ENCODE measurements around the gene MPZL1. TPM values are rescaled to one million over a fixed set of nuclear protein-coding genes. Genes with fewer than 3 reads are reported as not detected.

MPZL1 gene
- total and polyA plus RNA-seq, 5 donors: 20.4 to 73.7 (median 58.5) TPM

- Histone ChIP-seq H3K9me3 (ENCODE audit: control insufficient read depth, low read length) (no peaks in the 10 kb centered on the region), H3K27ac (ENCODE audit: low read length) (no peak overlapping the region), H3K27me3 (ENCODE audit: control insufficient read depth, insufficient read depth) (no peaks in the 10 kb centered on the region), H3K4me1 (ENCODE audit: control insufficient read depth, insufficient read depth, low read length) (no peaks in the 10 kb centered on the region), H3K4me3 (ENCODE audit: low read length) (no peak overlapping the region)
- DNase-seq (no peak), ATAC-seq (no peak)
- intact Hi-C loops (cut with DNase I): no loop called here
- WGBS: 87% methylated on average over 5 of the region's 5 CpGs
Observed at GRCh38 chr1:167832693-167833092, 110.9 kb downstream of the MPZL1 start.

- intact Hi-C loops (cut with DNase I): no loop called here
- ATAC-seq: no peak
Observed at GRCh38 chr1:167833904-167834303, 112.1 kb downstream of the MPZL1 start.

GRCh38 chr1:167836197-167836596 lies 114.4 kb downstream of the MPZL1 start:
- H3K4me1 ChIP-seq (ENCODE audit: control insufficient read depth, insufficient read depth, low read length): no peaks in the 10 kb centered on the region
- no peak overlapping the region for H3K27ac ChIP-seq (ENCODE audit: low read length)
- WGBS: 78% methylated on average over 4 of the region's 4 CpGs
- intact Hi-C loops (cut with DNase I): no loop called here
- DNase-seq (no peak), ATAC-seq (no peak)
- H3K4me3 ChIP-seq (ENCODE audit: low read length): no peak overlapping the region
- H3K27me3 ChIP-seq (ENCODE audit: control insufficient read depth, insufficient read depth): no peaks in the 10 kb centered on the region
- H3K9me3 ChIP-seq (ENCODE audit: control insufficient read depth, low read length): no peaks in the 10 kb centered on the region

More at GRCh38 chr1:167833904-167834303, 112.1 kb downstream of the MPZL1 start:
- no peak overlapping the region for H3K4me3 ChIP-seq (ENCODE audit: low read length)
- H3K9me3 ChIP-seq (ENCODE audit: control insufficient read depth, low read length): no peaks in the 10 kb centered on the region
- no peak overlapping the region for H3K27ac ChIP-seq (ENCODE audit: low read length)
- no peaks in the 10 kb centered on the region for H3K27me3 ChIP-seq (ENCODE audit: control insufficient read depth, insufficient read depth)
- DNase-seq: no peak
- H3K4me1 ChIP-seq (ENCODE audit: control insufficient read depth, insufficient read depth, low read length): no peaks in the 10 kb centered on the region

GRCh38 chr1:167837326-167837725 lies 115.5 kb downstream of the MPZL1 start:
- no peaks in the 10 kb centered on the region for H3K4me1 ChIP-seq (ENCODE audit: control insufficient read depth, insufficient read depth, low read length)
- H3K9me3 ChIP-seq (ENCODE audit: control insufficient read depth, low read length): no peaks in the 10 kb centered on the region
- H3K4me3 ChIP-seq (ENCODE audit: low read length): no peak overlapping the region
- no peak for ATAC-seq
- no peak overlapping the region for H3K27ac ChIP-seq (ENCODE audit: low read length)
- DNase-seq: no peak
- H3K27me3 ChIP-seq (ENCODE audit: control insufficient read depth, insufficient read depth): no peaks in the 10 kb centered on the region
- intact Hi-C loops (cut with DNase I): no loop called here
- WGBS: 78% methylated on average over 2 of the region's 2 CpGs

GRCh38 chr1:167839009-167839408 lies 117.2 kb downstream of the MPZL1 start:
- intact Hi-C loops (cut with DNase I): no loop called here
- Histone ChIP-seq H3K9me3 (ENCODE audit: control insufficient read depth, low read length) (no peaks in the 10 kb centered on the region), H3K27ac (ENCODE audit: low read length) (no peak overlapping the region), H3K4me3 (ENCODE audit: low read length) (no peak overlapping the region), H3K4me1 (ENCODE audit: control insufficient read depth, insufficient read depth, low read length) (no peaks in the 10 kb centered on the region), H3K27me3 (ENCODE audit: control insufficient read depth, insufficient read depth) (no peaks in the 10 kb centered on the region)
- DNase-seq: no peak
- WGBS: 80% methylated on average over 2 of the region's 2 CpGs
- no peak for ATAC-seq

Other genes starting within 250 kb of the MPZL1 start
- gene CD247, start 203.5 kb upstream of the MPZL1 start, total RNA-seq: 1 to 10 TPM in 2 of 4 donors, under 1 TPM in 2; 0.32 to 1.5 (median 0.84) TPM
- gene CD247, start 203.5 kb upstream of the MPZL1 start, polyA plus RNA-seq: 0.43 TPM
- 10 to 100 TPM; 82.7 to 97.4 (median 93.5) TPM for gene CREG1, start 168.2 kb upstream of the MPZL1 start, total RNA-seq
- gene CREG1, start 168.2 kb upstream of the MPZL1 start, polyA plus RNA-seq: 64.6 TPM
- gene RCSD1, start 91.8 kb upstream of the MPZL1 start, total RNA-seq: 10 to 100 TPM; 53.4 to 61.5 (median 58.2) TPM
- 27.1 TPM for gene RCSD1, start 91.8 kb upstream of the MPZL1 start, polyA plus RNA-seq
- under 1 TPM; 0.09 to 0.50 (median 0.33) TPM for gene ADCY10, start 192.2 kb downstream of the MPZL1 start, total RNA-seq
- gene ADCY10, start 192.2 kb downstream of the MPZL1 start, polyA plus RNA-seq: 0.20 TPM
- gene DCAF6, start 214.7 kb downstream of the MPZL1 start, total RNA-seq: 100 to 1,000 TPM; 157 to 192 (median 182) TPM
- 124 TPM for gene DCAF6, start 214.7 kb downstream of the MPZL1 start, polyA plus RNA-seq
- 100 to 1,000 TPM; 162 to 197 (median 170) TPM for gene MPC2, start 215.1 kb downstream of the MPZL1 start, total RNA-seq
- gene MPC2, start 215.1 kb downstream of the MPZL1 start, polyA plus RNA-seq: 202 TPM

Measured in right cardiac atrium (tissue), 5 donors.